Effector memory CD8-positive, alpha-beta T cell (primary cell): Measurements from ENCODE around the gene SENP6.

Experiments used
- ATAC-seq: fragments of 150-1000 bp; cut with Tn5 transposase; replicated peaks from 2 replicates; pipeline ENCODE4 v1.10.0; 2021; ENCODE audit warnings: mild to moderate bottlenecking, moderate library complexity
- DNase-seq, 3 experiments: peaks; one replicate each; pipeline ENCODE4 v3.0.0; 2021
- H3K27ac Mint-ChIP-seq, 2 donors: one replicate each; pipeline ENCODE4 v1.8.0; 2022; ENCODE audit warnings: mild to moderate bottlenecking in 2 of 2, mixed read lengths in 2 of 2, moderate library complexity in 2 of 2
- H3K27me3 Mint-ChIP-seq, 2 donors: one replicate each; pipeline ENCODE4 v1.8.0; 2022; ENCODE audit warnings: mixed read lengths in 2 of 2
- H3K36me3 Mint-ChIP-seq: one replicate; pipeline ENCODE4 v1.8.0; 2022; ENCODE audit warnings: mild to moderate bottlenecking, moderate library complexity, mixed read lengths; ENCODE audit not compliant: insufficient read depth
- H3K4me1 Mint-ChIP-seq, 2 donors: one replicate each; pipeline ENCODE4 v1.8.0; 2022; ENCODE audit warnings: low read depth in 2 of 2, mixed read lengths in 2 of 2
- H3K4me3 Mint-ChIP-seq, 2 donors: one replicate each; pipeline ENCODE4 v1.8.0; 2022; ENCODE audit warnings: mild to moderate bottlenecking in 2 of 2, mixed read lengths in 2 of 2, moderate library complexity in 2 of 2
- H3K9me3 Mint-ChIP-seq, 2 donors: one replicate each; pipeline ENCODE4 v1.8.0; 2022; ENCODE audit warnings: mixed read lengths in 2 of 2

The SENP6 gene

DNA sequence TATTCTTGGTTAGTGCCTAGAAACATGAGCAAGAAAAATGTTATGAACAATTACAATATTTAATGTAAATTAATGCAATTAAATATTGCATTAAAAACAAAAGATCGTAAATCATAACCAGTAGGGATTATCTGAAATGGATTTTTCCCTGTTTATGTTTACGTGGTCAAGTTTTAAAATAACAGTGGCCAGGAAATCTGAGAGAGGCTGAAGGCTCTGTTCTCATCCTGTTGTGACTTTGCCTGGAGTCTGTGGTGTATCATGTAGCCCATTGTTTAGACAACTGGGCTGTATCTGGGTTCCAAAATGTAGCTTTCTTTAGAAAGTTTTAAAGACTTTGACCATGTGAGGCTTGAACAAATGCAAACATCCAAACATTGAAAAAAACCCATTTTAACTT lies 149.8 kb downstream of the SENP6 start:
- DNase-seq, result no peak

DNA sequence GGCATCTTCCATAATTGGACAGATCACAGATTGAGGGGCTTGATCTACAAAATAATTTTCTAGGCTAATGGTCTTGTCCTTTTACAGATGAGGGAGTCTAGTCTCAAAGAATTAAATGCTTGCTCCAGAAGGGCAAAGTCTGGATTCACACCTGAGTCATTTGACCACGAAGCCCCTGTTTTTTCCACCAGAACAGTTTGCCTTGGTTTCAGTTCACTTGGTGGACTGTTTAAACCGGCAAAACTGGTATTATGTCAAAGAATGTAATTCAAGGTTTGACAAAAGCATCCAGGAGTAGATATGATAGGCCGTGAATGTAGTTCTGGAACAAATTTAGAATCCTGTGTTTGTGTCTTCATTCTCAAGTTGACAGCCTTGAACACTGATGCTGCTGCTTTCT lies 150.7 kb downstream of the SENP6 start:
- DNase-seq (no peak), ATAC-seq (no peak)
- H3K27me3 Mint-ChIP-seq, result no peaks in the 10 kb centered on the region
- no peak overlapping the region for H3K27ac Mint-ChIP-seq
- H3K9me3 Mint-ChIP-seq, result no peaks in the 10 kb centered on the region
- H3K4me1 Mint-ChIP-seq, result peaks cover 12 to 19% of the 10 kb centered on the region in 2 donors
- H3K36me3 Mint-ChIP-seq, result peaks cover 11% of the 10 kb centered on the region
- H3K4me3 Mint-ChIP-seq, result no peak overlapping the region

More for the DNA sequence above, 149.8 kb downstream of the SENP6 start:
- Mint-ChIP-seq H3K27ac (no peak overlapping the region), H3K4me1 (peaks cover 12 to 19% of the 10 kb centered on the region in 2 donors), H3K36me3 (peaks cover 11% of the 10 kb centered on the region), H3K27me3 (peaks cover under 1 to 2% of the 10 kb centered on the region in 2 donors), H3K9me3 (no peaks in the 10 kb centered on the region), H3K4me3 (no peak overlapping the region)
- ATAC-seq, result no peak

- Mint-ChIP-seq H3K36me3 (peaks cover 3% of the 10 kb centered on the region), H3K27ac (no peak overlapping the region), H3K9me3 (no peaks in the 10 kb centered on the region), H3K27me3 (no peaks in the 10 kb centered on the region), H3K4me1 (peaks cover 9 to 23% of the 10 kb centered on the region in 2 donors), H3K4me3 (no peak overlapping the region)
- ATAC-seq, result no peak
- no peak for DNase-seq
These were observed 154.0 kb downstream of the SENP6 start for GRCh38 chr6:75755704-75756103.

DNA sequence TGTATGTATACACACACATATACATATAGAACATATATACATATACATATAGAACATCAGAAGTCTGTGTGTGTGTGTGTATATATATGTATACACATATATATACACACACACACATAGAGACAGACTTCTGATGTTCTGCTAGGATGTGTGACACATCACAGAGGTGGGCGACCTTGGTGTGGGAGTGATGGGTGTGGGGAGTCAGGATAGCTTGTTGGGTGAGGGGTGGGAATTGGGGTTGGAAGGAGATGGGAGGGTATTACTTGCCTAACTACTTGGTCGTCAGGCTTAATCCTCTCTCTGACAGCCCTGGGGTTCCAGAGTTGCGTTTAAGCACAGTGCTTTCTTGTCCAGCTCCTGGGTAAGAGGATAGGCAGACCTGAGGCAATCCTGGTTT lies 155.6 kb downstream of the SENP6 start:
- DNase-seq, result no peak
- H3K27ac Mint-ChIP-seq, result no peak overlapping the region
- H3K27me3 Mint-ChIP-seq, result no peaks in the 10 kb centered on the region
- H3K4me3 Mint-ChIP-seq, result no peak overlapping the region
- ATAC-seq, result no peak
- peaks cover 3% of the 10 kb centered on the region for H3K36me3 Mint-ChIP-seq
- no peaks in the 10 kb centered on the region for H3K9me3 Mint-ChIP-seq
- H3K4me1 Mint-ChIP-seq, result peaks cover 12 to 20% of the 10 kb centered on the region in 2 donors

GRCh38 chr6:75758061-75758460 lies 156.4 kb downstream of the SENP6 start:
- Mint-ChIP-seq H3K4me3 (no peak overlapping the region), H3K36me3 (peaks cover 3% of the 10 kb centered on the region), H3K9me3 (no peaks in the 10 kb centered on the region), H3K27ac (no peak overlapping the region), H3K27me3 (no peaks in the 10 kb centered on the region), H3K4me1 (peaks cover 12 to 17% of the 10 kb centered on the region in 2 donors)
- ATAC-seq, result no peak
- DNase-seq, result no peak

DNA sequence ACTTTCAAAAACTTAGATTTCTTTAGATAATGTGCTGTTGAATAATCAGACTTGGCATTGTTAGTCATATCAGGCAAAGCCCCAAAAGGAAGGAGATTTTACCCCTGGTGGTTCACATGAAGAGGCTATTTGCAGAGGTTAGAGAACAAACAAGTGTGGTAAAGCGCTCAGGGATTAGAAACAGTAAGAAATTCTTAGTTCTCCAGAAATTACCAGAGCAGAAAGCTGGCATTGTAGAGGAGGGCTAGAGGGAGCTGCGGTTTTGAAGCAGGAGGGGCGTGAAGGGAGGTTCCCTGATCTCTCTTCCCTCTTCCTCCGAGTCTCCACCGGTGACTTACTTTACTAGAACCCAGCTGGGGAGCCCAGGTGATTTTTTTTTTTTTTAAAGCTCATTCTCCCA lies 157.5 kb downstream of the SENP6 start:
- H3K9me3 Mint-ChIP-seq, result no peaks in the 10 kb centered on the region
- ATAC-seq (no peak), DNase-seq (no peak)
- no peaks in the 10 kb centered on the region for H3K27me3 Mint-ChIP-seq
- H3K36me3 Mint-ChIP-seq, result peaks cover 3% of the 10 kb centered on the region
- H3K4me1 Mint-ChIP-seq, result peaks cover 12 to 17% of the 10 kb centered on the region in 2 donors
- H3K4me3 Mint-ChIP-seq, result no peak overlapping the region
- H3K27ac Mint-ChIP-seq, result no peak overlapping the region

GRCh38 chr6:75760320-75760719 lies 158.6 kb downstream of the SENP6 start:
- H3K4me3 Mint-ChIP-seq, result no peak overlapping the region
- no peak overlapping the region for H3K27ac Mint-ChIP-seq
- peaks cover 10 to 14% of the 10 kb centered on the region in 2 donors for H3K4me1 Mint-ChIP-seq
- DNase-seq, result no peak
- no peak for ATAC-seq
- H3K27me3 Mint-ChIP-seq, result no peaks in the 10 kb centered on the region
- H3K36me3 Mint-ChIP-seq, result peaks cover 7% of the 10 kb centered on the region
- H3K9me3 Mint-ChIP-seq, result no peaks in the 10 kb centered on the region

DNA sequence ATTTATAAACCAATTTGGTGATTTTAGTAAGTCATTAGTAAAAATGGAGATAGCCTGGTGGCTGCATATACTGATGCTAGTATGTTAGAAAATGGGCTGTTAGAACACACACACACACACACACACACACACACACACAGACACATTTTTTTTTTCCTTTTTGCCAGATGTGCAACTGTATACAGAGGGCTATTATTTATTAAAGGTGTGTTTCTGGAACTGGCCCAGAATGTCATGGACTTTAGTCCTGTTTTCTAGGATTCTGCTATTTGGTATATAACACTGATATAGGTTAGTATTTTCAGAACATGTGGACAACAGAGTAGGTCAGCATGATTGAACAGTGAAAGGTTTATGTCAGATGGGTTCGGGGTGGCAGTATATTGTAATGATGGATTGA lies 159.8 kb downstream of the SENP6 start:
- no peak overlapping the region for H3K27ac Mint-ChIP-seq
- no peaks in the 10 kb centered on the region for H3K9me3 Mint-ChIP-seq
- no peak overlapping the region for H3K4me3 Mint-ChIP-seq
- H3K36me3 Mint-ChIP-seq, result peaks cover 4% of the 10 kb centered on the region
- no peaks in the 10 kb centered on the region for H3K27me3 Mint-ChIP-seq
- H3K4me1 Mint-ChIP-seq, result peaks cover 7 to 13% of the 10 kb centered on the region in 2 donors
- no peak for DNase-seq
- no peak for ATAC-seq

- no peaks in the 10 kb centered on the region for H3K27me3 Mint-ChIP-seq
- H3K9me3 Mint-ChIP-seq, result no peaks in the 10 kb centered on the region
- peaks cover 4% of the 10 kb centered on the region for H3K36me3 Mint-ChIP-seq
- no peak overlapping the region for H3K27ac Mint-ChIP-seq
- H3K4me1 Mint-ChIP-seq, result peaks cover 7 to 13% of the 10 kb centered on the region in 2 donors
- DNase-seq (no peak), ATAC-seq (no peak)
- H3K4me3 Mint-ChIP-seq, result no peak overlapping the region
These were observed 160.4 kb downstream of the SENP6 start for GRCh38 chr6:75762063-75762462.

- no peak for DNase-seq
- Mint-ChIP-seq H3K4me3 (no peak overlapping the region), H3K4me1 (peaks cover 0 to 8% of the 10 kb centered on the region in 2 donors), H3K36me3 (peaks cover 4% of the 10 kb centered on the region), H3K27me3 (no peaks in the 10 kb centered on the region), H3K27ac (no peak overlapping the region), H3K9me3 (no peaks in the 10 kb centered on the region)
- ATAC-seq, result no peak
These were observed 164.7 kb downstream of the SENP6 start for GRCh38 chr6:75766387-75766786.
